Testis (tissue), 3 donors: ENCODE results near the gene TENT4A. TPM values are rescaled to one million over a fixed set of nuclear protein-coding genes. Genes with fewer than 3 reads are reported as not detected.

ENCODE experiments used
- DNase-seq: peaks from one replicate; pipeline ENCODE4 v3.0.0-alpha.2; 2019
- H3K27ac ChIP-seq, 2 donors: fragments of 200-600 bp; sonication (generic); one replicate each; pipeline ENCODE4 v1.5.1; 2019
- H3K27me3 ChIP-seq: fragments of 200-600 bp; sonication (generic); one replicate; pipeline ENCODE4 v1.5.1; 2019
- H3K36me3 ChIP-seq: fragments of 200-600 bp; sonication (generic); one replicate; pipeline ENCODE4 v1.5.1; 2017; ENCODE audit warnings: low read depth; ENCODE audit errors: missing control alignments
- H3K4me1 ChIP-seq: fragments of 200-600 bp; sonication (generic); one replicate; pipeline ENCODE4 v1.5.1; 2019
- H3K4me3 ChIP-seq, 2 donors: fragments of 200-600 bp; sonication (generic); one replicate each; pipeline ENCODE4 v1.5.1; 2017 to 2019
- H3K9me3 ChIP-seq: fragments of 200-600 bp; sonication (generic); one replicate; pipeline ENCODE4 v1.5.1; 2017
- POLR2A ChIP-seq: fragments of 450-650 bp; IDR thresholded peaks from one replicate; pipeline ENCODE4 v1.6.1; 2017; ENCODE audit warnings: antibody characterized with exemption, mild to moderate bottlenecking, moderate library complexity
- WGBS, 2 donors: methylation state at CpG; one replicate each; pipeline ENCODE4 v1.1.5; 2018; 5-methylcytosine and 5-hydroxymethylcytosine counted together
- intact Hi-C: fragments of 100-400 bp; cut with DNase I; formaldehyde crosslinking; loops from one replicate; pipeline ENCODE4 v1.15.1; 2023; ENCODE audit warnings: low total_unique reads
- polyA plus RNA-seq: library from polyadenylated mRNA; stranded (reverse); fragments of 350-450 nt; fragmentation: Illumina TruSeq; extraction: RNeasy Lipid Tissue Mini Kit (QIAGEN cat#74804); gene quantifications from one replicate; pipeline ENCODE4 v1.2.3, GENCODE V29; 2014; ENCODE audit warnings: low read depth, low replicate concordance; ENCODE audit not compliant: insufficient read depth
- total RNA-seq, 2 donors: library from RNA; depleted of rRNA; stranded (reverse); fragments of >200 nt; gene quantifications; one replicate each; pipeline ENCODE4 v1.2.3, GENCODE V29; 2016
- TF ChIP-seq, protein P1 (sequence below), 3 experiments: fragments of 450-650 bp in 2 of 3; fragments of 200-600 bp in 1 of 3; sonication (generic) in 1 of 3; IDR thresholded peaks; one replicate each; pipeline ENCODE4 v1.5.1; 2016 to 2019; ENCODE audit warnings: antibody characterized with exemption in 3 of 3, mild to moderate bottlenecking in 2 of 3, moderate library complexity in 1 of 3

TENT4A gene
- total and polyA plus RNA-seq, 3 donors from 2014 or later, result 23.1 to 51.3 (median 46.2) TPM

DNA sequence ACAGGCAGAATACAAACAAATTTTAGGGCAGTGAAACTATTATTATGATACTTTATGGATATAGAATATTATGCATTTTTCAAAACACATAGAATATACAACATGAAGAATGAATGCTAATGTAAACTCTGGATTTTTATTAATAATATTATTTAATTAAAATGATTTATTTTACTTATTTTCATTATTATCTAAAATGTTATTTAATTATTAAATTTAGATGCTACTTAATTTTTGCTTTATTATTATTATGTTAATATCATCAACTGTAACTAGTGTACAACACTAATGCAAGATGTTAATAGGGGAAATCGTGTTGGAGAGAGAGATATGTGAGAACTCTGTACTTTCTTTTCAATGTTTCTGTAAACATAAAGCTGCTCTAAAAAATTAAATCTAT, 39.3 kb upstream of the TENT4A start:
- intact Hi-C loops, result no loop called here
- Histone ChIP-seq H3K36me3 (no peaks in the 10 kb centered on the region), H3K27ac (no peak overlapping the region), H3K4me1 (no peaks in the 10 kb centered on the region), H3K27me3 (no peaks in the 10 kb centered on the region), H3K4me3 (no peak overlapping the region), H3K9me3 (no peaks in the 10 kb centered on the region)
- no peak for DNase-seq
- no peak for TF ChIP-seq POLR2A
- TF ChIP-seq, protein P1, sequence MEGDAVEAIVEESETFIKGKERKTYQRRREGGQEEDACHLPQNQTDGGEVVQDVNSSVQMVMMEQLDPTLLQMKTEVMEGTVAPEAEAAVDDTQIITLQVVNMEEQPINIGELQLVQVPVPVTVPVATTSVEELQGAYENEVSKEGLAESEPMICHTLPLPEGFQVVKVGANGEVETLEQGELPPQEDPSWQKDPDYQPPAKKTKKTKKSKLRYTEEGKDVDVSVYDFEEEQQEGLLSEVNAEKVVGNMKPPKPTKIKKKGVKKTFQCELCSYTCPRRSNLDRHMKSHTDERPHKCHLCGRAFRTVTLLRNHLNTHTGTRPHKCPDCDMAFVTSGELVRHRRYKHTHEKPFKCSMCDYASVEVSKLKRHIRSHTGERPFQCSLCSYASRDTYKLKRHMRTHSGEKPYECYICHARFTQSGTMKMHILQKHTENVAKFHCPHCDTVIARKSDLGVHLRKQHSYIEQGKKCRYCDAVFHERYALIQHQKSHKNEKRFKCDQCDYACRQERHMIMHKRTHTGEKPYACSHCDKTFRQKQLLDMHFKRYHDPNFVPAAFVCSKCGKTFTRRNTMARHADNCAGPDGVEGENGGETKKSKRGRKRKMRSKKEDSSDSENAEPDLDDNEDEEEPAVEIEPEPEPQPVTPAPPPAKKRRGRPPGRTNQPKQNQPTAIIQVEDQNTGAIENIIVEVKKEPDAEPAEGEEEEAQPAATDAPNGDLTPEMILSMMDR (IDR thresholded peaks at IDR 0.05), result no peak
- WGBS, 2 donors, result 94 to 98% methylated on average over 1 of the region's 1 CpG

DNA sequence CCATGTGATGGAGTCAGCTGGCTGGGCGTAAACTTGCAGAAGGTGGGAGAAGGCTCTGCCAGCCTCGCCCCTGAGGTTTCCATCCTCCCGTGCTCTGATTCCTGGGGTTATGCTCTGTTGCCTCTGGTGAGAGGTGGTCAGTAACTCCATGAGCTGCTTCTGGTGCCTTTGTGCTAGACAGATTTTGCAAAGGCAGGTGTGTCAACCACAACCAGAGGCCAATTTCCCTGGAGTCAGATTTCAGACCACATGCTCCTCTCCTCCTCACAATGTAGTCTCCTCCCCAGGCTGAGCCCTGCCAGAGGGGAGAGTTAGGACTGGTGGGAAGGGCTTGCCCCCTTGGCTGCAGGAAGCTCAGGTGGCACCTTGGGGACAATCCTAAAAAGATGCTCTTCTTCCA, 38.8 kb upstream of the TENT4A start:
- Histone ChIP-seq H3K4me1 (no peaks in the 10 kb centered on the region), H3K9me3 (no peaks in the 10 kb centered on the region), H3K27ac (no peak overlapping the region), H3K36me3 (no peaks in the 10 kb centered on the region), H3K4me3 (no peak overlapping the region), H3K27me3 (no peaks in the 10 kb centered on the region)
- 79 to 94% methylated on average over 3 of the region's 3 CpGs for WGBS, 2 donors
- no peak for DNase-seq
- no peak for TF ChIP-seq POLR2A
- TF ChIP-seq, protein P1 (IDR thresholded peaks at IDR 0.05), result no peak
- intact Hi-C loops, result no loop called here

DNA sequence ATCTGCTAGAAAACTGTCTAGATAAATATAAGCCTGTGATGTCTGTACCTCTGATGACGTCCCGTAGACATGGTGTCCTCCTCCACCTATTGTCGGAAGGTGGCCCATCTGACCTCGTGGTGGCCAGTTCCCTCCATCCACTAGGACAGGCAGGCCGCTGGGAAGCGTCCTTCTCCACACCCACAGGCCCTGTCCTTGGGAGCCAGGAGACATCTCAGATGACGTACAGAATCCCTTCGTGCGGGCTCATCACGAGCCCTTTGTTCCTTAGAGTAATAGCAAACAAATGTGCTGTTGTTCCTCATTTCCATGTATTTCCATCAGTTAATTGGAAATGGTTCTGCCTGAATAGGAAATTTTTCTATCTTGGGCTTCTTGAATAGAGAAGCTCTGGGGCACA, 38.3 kb upstream of the TENT4A start:
- WGBS, 2 donors, result 90 to 95% methylated on average over 10 of the region's 10 CpGs
- Histone ChIP-seq H3K36me3 (no peaks in the 10 kb centered on the region), H3K27ac (no peak overlapping the region), H3K4me1 (no peaks in the 10 kb centered on the region), H3K27me3 (no peaks in the 10 kb centered on the region), H3K4me3 (no peak overlapping the region), H3K9me3 (no peaks in the 10 kb centered on the region)
- no peak for DNase-seq
- intact Hi-C loops, result no loop called here
- TF ChIP-seq, protein P1 (IDR thresholded peaks at IDR 0.05), result no peak
- TF ChIP-seq POLR2A, result no peak

DNA sequence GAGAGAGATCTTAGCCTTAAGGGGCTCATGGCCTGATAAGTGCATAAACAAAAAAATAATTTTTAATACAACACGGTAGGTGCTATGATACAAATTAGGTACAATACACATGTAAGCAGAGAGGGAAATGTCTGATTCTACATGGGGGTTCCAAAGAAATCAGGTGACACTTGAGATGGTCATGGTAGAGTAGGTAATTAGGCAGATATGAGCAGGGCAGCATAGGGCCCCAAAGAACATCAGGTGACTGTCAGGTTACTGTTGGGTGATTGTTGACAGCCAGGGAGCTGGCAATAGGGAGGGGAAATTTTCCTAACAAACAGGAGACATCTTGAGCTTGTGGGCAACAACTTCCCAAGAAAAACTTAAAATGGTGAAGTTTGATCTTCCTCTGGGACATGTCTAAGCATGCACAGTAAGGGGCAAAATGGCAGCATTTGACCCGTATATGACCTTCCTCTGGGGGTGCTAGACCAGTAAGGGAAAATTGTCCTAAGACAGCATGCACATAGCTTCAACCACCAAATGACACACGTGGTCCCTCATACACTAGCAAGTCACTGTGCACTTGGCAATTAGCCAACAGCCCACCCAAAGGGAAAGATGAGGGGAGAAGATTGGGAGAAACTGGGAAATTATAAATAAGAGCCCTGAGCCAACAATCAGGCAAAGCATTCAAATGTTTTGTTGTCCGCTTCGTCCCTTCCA, 37.3 kb upstream of the TENT4A start:
- WGBS, 2 donors, result 89 to 94% methylated on average over 5 of the region's 5 CpGs

More for the DNA sequence above, 37.3 kb upstream of the TENT4A start:
- Histone ChIP-seq H3K27ac (no peak overlapping the region), H3K36me3 (no peaks in the 10 kb centered on the region), H3K4me1 (no peaks in the 10 kb centered on the region), H3K27me3 (no peaks in the 10 kb centered on the region), H3K4me3 (no peak overlapping the region), H3K9me3 (no peaks in the 10 kb centered on the region)
- TF ChIP-seq, protein P1 (IDR thresholded peaks at IDR 0.05), result no peak
- TF ChIP-seq POLR2A, result no peak
- intact Hi-C loops, result no loop called here
- DNase-seq, result no peak
